ENCODE data around the gene DNMT3L. TPM values are rescaled to one million over a fixed set of nuclear protein-coding genes. Genes with fewer than 3 reads are reported as not detected.
"Not testable (repeated sequence)": the region's sequence is repeated elsewhere in the genome, so short reads cannot be mapped to it uniquely, and the experiment has no call there.

Gene DNMT3L
- total and polyA plus RNA-seq, 2 donors (not counting 1 experiment from before 2014, with no cell fraction given) = not detected

- CTCF ChIA-PET, H3K27me3 Mint-ChIP-seq: not testable (repeated sequence)
Measured at GRCh38 chr21:44240842-44241241, 20.9 kb downstream of the DNMT3L start, which contains the start of gene ICOSLG. TSS of gene ICOSLG (minus strand) at chr21:44240943. CDS start at chr21:44240817, 126 bp downstream.

GRCh38 chr21:44240353-44240752 is 21.3 kb downstream of the DNMT3L start:
- ATAC-seq (ENCODE audit: low read depth); H3K27ac ChIP-seq (ENCODE audit: low read length in 2 of 2); H4K20me1 ChIP-seq (ENCODE audit: control insufficient read depth, insufficient read depth, low read length, poor library complexity, severe bottlenecking); DNase-seq; H3K4me3 Mint-ChIP-seq; H3K4me1 ChIP-seq (ENCODE audit: control insufficient read depth in 2 of 2, insufficient read depth in 2 of 2, low read length in 2 of 2); intact Hi-C loops (cut with micrococcal nuclease); H3K27me3 ChIP-seq (replicated peaks in 1 of 4; ENCODE audit: control extremely low read depth in 1 of 4, control insufficient read depth in 3 of 4, insufficient read depth in 4 of 4, low read length in 3 of 4); H3K4me1 Mint-ChIP-seq; H3K27ac Mint-ChIP-seq; H2AFZ ChIP-seq (ENCODE audit: insufficient read depth, low read depth, low read length, poor library complexity, severe bottlenecking); H3K9ac ChIP-seq (ENCODE audit: low read length); H3K4me2 ChIP-seq (replicated peaks; ENCODE audit: low read depth, low read length, poor library complexity, severe bottlenecking); H3K4me3 ChIP-seq (ENCODE audit: control extremely low read depth in 1 of 5, extremely low read depth in 1 of 5, insufficient read depth in 1 of 5, low read depth in 2 of 5, low read length in 4 of 5); H3K79me2 ChIP-seq (ENCODE audit: control insufficient read depth, insufficient read depth, low read length); POLR2A ChIA-PET; CTCF ChIA-PET; H3K27me3 Mint-ChIP-seq; H3K36me3 ChIP-seq (replicated peaks in 1 of 2; ENCODE audit: control extremely low read depth in 1 of 2, control insufficient read depth in 1 of 2, extremely low read depth in 1 of 2, insufficient read depth in 2 of 2, low read length in 1 of 2); H3K9me3 ChIP-seq (ENCODE audit: control extremely low read depth in 1 of 3, control insufficient read depth in 2 of 3, insufficient read depth in 1 of 3, low read length in 2 of 3); H3K9me3 Mint-ChIP-seq (ENCODE audit: insufficient read depth): not testable (repeated sequence)
- WGBS (ENCODE audit: insufficient coverage) = no CpG with 5 or more reads among the region's 46 CpGs

More at GRCh38 chr21:44240842-44241241, 20.9 kb downstream of the DNMT3L start, which contains the start of gene ICOSLG:
- H3K36me3 ChIP-seq (replicated peaks in 1 of 2; ENCODE audit: control extremely low read depth in 1 of 2, control insufficient read depth in 1 of 2, extremely low read depth in 1 of 2, insufficient read depth in 2 of 2, low read length in 1 of 2); H3K27ac Mint-ChIP-seq; H3K79me2 ChIP-seq (ENCODE audit: control insufficient read depth, insufficient read depth, low read length); H3K4me3 ChIP-seq (ENCODE audit: control extremely low read depth in 1 of 5, extremely low read depth in 1 of 5, insufficient read depth in 1 of 5, low read depth in 2 of 5, low read length in 4 of 5); H3K4me2 ChIP-seq (replicated peaks; ENCODE audit: low read depth, low read length, poor library complexity, severe bottlenecking); intact Hi-C loops (cut with micrococcal nuclease); H3K4me3 Mint-ChIP-seq; H3K9me3 ChIP-seq (ENCODE audit: control extremely low read depth in 1 of 3, control insufficient read depth in 2 of 3, insufficient read depth in 1 of 3, low read length in 2 of 3); POLR2A ChIA-PET; DNase-seq; H3K4me1 ChIP-seq (ENCODE audit: control insufficient read depth in 2 of 2, insufficient read depth in 2 of 2, low read length in 2 of 2); H3K4me1 Mint-ChIP-seq; H3K27me3 ChIP-seq (replicated peaks in 1 of 4; ENCODE audit: control extremely low read depth in 1 of 4, control insufficient read depth in 3 of 4, insufficient read depth in 4 of 4, low read length in 3 of 4); H2AFZ ChIP-seq (ENCODE audit: insufficient read depth, low read depth, low read length, poor library complexity, severe bottlenecking); H4K20me1 ChIP-seq (ENCODE audit: control insufficient read depth, insufficient read depth, low read length, poor library complexity, severe bottlenecking); H3K9ac ChIP-seq (ENCODE audit: low read length); H3K27ac ChIP-seq (ENCODE audit: low read length in 2 of 2); H3K9me3 Mint-ChIP-seq (ENCODE audit: insufficient read depth): not testable (repeated sequence)
- ATAC-seq (ENCODE audit: low read depth) = peak; percentile 46
- no CpG with 5 or more reads among the region's 53 CpGs for WGBS (ENCODE audit: insufficient coverage)

GRCh38 chr21:44229561-44229960 is 32.1 kb downstream of the DNMT3L start:
- H3K4me3 ChIP-seq (ENCODE audit: control extremely low read depth in 1 of 5, extremely low read depth in 1 of 5, insufficient read depth in 1 of 5, low read depth in 2 of 5, low read length in 4 of 5); intact Hi-C loops (cut with micrococcal nuclease); H3K4me3 Mint-ChIP-seq; H3K79me2 ChIP-seq (ENCODE audit: control insufficient read depth, insufficient read depth, low read length); H3K27me3 Mint-ChIP-seq; H3K4me1 ChIP-seq (ENCODE audit: control insufficient read depth in 2 of 2, insufficient read depth in 2 of 2, low read length in 2 of 2); H4K20me1 ChIP-seq (ENCODE audit: control insufficient read depth, insufficient read depth, low read length, poor library complexity, severe bottlenecking); POLR2A ChIA-PET; H3K9ac ChIP-seq (ENCODE audit: low read length); H3K27ac Mint-ChIP-seq; ATAC-seq (ENCODE audit: low read depth); CTCF ChIA-PET; DNase-seq; H3K27ac ChIP-seq (ENCODE audit: low read length in 2 of 2); H3K9me3 ChIP-seq (ENCODE audit: control extremely low read depth in 1 of 3, control insufficient read depth in 2 of 3, insufficient read depth in 1 of 3, low read length in 2 of 3); H3K4me1 Mint-ChIP-seq; H3K36me3 ChIP-seq (replicated peaks in 1 of 2; ENCODE audit: control extremely low read depth in 1 of 2, control insufficient read depth in 1 of 2, extremely low read depth in 1 of 2, insufficient read depth in 2 of 2, low read length in 1 of 2); H3K9me3 Mint-ChIP-seq (ENCODE audit: insufficient read depth); H2AFZ ChIP-seq (ENCODE audit: insufficient read depth, low read depth, low read length, poor library complexity, severe bottlenecking); H3K27me3 ChIP-seq (replicated peaks in 1 of 4; ENCODE audit: control extremely low read depth in 1 of 4, control insufficient read depth in 3 of 4, insufficient read depth in 4 of 4, low read length in 3 of 4); H3K4me2 ChIP-seq (replicated peaks; ENCODE audit: low read depth, low read length, poor library complexity, severe bottlenecking): not testable (repeated sequence)
- WGBS (ENCODE audit: insufficient coverage) = no CpG with 5 or more reads among the region's 22 CpGs

- H3K4me1 Mint-ChIP-seq; H3K27ac Mint-ChIP-seq; H3K9ac ChIP-seq (ENCODE audit: low read length); H3K36me3 ChIP-seq (replicated peaks in 1 of 2; ENCODE audit: control extremely low read depth in 1 of 2, control insufficient read depth in 1 of 2, extremely low read depth in 1 of 2, insufficient read depth in 2 of 2, low read length in 1 of 2); H3K4me2 ChIP-seq (replicated peaks; ENCODE audit: low read depth, low read length, poor library complexity, severe bottlenecking); H3K4me3 Mint-ChIP-seq; DNase-seq; H3K4me1 ChIP-seq (ENCODE audit: control insufficient read depth in 2 of 2, insufficient read depth in 2 of 2, low read length in 2 of 2); CTCF ChIA-PET; ATAC-seq (ENCODE audit: low read depth); H3K27ac ChIP-seq (ENCODE audit: low read length in 2 of 2); H3K79me2 ChIP-seq (ENCODE audit: control insufficient read depth, insufficient read depth, low read length); H3K27me3 ChIP-seq (replicated peaks in 1 of 4; ENCODE audit: control extremely low read depth in 1 of 4, control insufficient read depth in 3 of 4, insufficient read depth in 4 of 4, low read length in 3 of 4); H2AFZ ChIP-seq (ENCODE audit: insufficient read depth, low read depth, low read length, poor library complexity, severe bottlenecking); H3K4me3 ChIP-seq (ENCODE audit: control extremely low read depth in 1 of 5, extremely low read depth in 1 of 5, insufficient read depth in 1 of 5, low read depth in 2 of 5, low read length in 4 of 5); H3K9me3 ChIP-seq (ENCODE audit: control extremely low read depth in 1 of 3, control insufficient read depth in 2 of 3, insufficient read depth in 1 of 3, low read length in 2 of 3); H3K27me3 Mint-ChIP-seq; intact Hi-C loops (cut with micrococcal nuclease); H3K9me3 Mint-ChIP-seq (ENCODE audit: insufficient read depth); H4K20me1 ChIP-seq (ENCODE audit: control insufficient read depth, insufficient read depth, low read length, poor library complexity, severe bottlenecking); POLR2A ChIA-PET: not testable (repeated sequence)
- no CpG with 5 or more reads among the region's 13 CpGs for WGBS (ENCODE audit: insufficient coverage)
Measured at GRCh38 chr21:44228109-44228508, 33.6 kb downstream of the DNMT3L start.

All from B cell (primary cell).